GM21619 (cell line): ENCODE data around the gene TSHZ2.
"Not testable (repeated sequence)": the region's sequence is repeated elsewhere in the genome, so short reads cannot be mapped to it uniquely, and the experiment has no call there.

Source experiments
- ATAC-seq: cut with Tn5 transposase; IDR thresholded peaks from one replicate; pipeline ENCODE4 v1.9.1; 2021; ENCODE audit not compliant: unreplicated experiment

Gene TSHZ2

DNA sequence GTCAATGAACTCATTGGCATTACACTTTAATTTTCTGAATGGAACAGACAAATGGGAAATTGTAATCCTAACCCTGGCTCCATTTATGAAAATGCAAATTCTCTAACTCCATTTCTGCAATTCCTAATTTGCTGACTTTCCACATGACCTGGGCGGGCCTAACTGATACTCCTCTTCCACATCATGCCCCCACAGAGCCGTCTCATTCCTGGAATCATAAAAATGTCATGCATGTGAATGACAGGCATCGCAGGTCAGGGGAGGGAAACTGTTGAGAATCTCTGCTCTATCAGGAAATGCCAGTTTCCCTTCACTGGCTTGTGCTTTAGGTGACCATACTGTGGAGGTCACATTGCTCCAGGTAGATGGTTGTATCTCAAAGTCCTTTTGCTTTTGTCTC, 456.4 kb downstream of the TSHZ2 start:
- ATAC-seq = no peak

DNA sequence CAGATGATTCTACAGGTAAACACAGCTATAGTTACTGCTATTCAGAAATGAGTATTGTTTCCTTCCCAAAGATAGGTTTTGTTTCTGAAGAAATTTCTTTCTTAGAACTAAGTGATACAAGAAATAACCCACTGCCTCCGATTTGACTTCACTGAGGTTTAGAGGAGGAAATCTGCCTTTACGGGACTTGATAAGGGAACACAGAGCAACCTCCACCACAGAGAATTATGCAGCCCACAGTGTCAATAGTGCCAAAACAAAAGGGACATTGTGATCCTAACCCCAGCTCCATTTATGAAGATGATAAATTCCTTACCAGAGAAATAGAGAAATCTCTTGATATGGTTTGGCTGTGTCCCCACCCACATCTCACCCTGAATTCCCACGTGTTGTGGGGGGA, 456.8 kb downstream of the TSHZ2 start:
- no peak for ATAC-seq

DNA sequence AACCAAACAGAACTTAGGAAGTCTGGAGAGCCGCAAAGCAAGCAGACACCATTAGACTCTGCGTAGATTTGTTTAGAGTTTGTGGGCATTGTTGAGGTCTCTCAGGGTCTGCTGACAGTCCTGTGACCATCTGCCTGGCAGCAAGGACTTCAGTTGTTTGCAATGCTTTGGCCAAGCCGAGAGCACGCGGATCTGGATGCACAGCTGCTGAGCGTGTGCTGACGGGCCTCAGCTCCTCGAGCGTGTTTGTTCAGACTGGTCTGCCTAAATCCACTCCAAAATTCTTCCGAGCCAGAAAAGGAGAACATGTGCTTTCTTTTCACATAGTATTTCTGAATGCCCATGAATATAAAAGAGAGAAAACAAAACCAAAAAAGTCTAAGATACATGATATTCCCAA, 462.5 kb downstream of the TSHZ2 start:
- no peak for ATAC-seq

DNA sequence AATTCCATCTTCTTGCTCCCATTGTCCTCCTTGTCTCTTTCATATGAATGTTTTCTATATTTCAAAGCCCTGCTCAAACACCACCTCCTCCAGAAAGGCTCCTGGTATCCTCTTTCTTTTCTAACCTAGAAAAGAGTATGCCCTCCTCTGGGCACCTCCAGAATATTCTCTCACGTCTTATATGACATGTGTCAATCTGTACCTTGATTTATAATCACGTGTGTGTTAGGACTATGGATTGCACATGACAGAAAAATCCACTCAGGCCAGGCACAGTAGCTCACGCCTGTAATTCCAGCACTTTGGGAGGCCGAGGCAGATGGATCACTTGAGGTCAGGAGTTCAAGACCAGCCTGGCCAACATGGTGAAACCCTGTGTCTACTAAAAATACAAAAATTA, 464.8 kb downstream of the TSHZ2 start:
- ATAC-seq = not testable (repeated sequence)

DNA sequence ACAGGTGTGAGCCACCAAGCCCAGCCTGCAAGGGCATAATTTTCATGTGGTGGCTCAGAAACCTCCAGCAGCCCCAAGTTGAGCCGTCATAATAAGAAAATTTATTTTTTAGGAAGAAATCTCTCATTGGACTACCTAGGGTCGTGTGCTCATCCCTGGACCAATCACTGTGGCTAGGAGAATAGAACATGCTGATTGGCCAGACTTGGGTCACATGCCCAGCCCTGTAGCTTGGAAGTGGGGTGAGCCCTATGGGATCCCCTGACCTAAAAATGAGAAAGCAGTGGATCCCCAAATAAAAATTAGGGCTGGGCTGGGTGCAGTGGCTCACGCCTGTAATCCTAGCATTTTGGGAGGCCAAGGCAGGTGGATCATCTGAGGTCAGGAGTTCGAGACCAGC, 466.2 kb downstream of the TSHZ2 start:
- ATAC-seq = no peak

DNA sequence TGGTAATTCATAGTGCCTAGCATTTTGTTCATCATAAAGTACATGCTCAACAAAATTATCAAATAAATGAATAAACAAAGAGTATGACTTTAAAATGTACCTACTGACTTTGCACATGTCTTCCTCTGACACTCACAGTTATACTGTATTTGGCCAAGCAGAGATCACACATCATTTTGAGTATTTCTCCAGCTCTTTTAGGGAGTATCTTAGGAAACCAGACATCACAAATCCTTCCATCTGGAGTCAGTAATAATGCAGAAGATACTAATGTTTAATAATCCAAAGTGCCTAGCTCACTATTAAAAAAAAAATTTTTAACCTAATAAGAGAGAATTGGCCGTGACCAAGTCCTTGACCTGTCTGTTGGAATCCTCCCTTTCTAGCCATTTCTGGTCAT, 466.9 kb downstream of the TSHZ2 start:
- ATAC-seq = no peak

DNA sequence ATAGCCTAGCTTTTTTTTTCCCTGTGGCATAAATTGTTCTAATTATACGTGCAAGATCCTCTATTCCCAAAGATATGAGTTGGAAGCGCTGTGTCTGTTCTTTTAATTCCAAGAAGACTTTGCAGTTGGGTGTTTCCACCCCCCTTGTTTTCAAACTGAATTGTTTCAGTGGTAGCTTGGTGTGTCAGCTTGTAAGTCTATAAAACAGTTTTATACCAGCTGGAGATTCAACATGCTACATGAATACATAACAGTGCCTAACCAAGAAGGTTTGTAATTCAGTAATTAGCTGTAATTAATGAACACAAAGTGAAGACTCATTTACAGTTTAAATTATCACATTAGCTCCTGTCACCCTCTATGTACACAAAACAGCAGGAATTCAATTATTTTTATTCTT, 467.5 kb downstream of the TSHZ2 start:
- no peak for ATAC-seq

DNA sequence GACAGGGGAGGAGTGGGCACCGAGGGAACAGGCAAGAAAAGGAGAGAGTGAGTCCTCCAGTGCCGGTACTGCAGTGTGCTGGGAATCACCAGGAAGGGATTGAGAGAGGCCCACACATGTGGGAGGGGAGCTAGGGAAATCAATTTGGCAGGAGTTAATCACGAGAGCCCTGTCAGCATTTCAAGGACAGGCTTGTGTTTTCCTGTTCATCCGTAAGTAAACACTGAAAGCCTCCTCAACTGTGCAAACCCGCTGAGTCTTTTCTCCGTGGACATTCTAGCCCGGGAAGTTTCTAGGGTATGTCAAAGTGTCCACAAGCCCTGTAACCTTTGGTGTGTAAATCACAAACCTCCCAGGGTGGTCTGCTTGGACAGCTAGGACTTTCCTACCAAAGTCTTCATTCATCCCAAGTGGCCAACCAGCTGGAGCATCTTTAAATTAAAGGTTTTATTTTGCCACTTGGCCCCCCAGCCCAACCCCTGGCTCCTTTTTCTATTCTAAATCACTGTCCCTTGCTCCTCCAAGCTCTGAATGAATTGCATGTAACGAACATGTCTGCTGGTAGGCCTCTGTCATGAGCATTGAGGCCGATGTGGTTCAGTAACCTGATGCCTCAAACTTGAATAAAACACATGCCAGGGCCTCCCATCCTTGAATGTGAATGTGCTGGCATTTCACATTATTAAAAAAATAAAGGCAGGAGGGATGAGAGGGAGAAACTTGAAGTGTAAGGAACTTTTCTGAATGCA, 472.4 kb downstream of the TSHZ2 start:
- no peak for ATAC-seq

DNA sequence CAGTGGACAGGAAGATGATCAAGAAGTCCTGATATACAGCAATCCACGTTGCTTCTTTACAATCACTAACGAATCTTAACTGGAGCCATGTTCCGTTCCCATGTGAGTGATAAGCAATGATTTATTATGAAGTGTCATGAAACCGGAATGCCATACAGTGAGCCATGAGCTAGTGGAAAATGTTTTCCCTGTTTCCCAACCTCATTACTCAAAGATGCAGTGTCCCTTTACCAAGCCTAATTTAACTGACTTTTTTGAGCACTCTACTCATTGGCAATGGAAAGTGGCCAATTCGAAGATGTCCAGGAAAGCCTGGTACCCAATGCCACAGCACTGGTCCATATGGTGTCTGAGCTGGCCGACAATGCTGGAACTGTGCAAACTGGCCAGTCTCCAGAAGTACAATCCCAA, 473.2 kb downstream of the TSHZ2 start:
- no peak for ATAC-seq

DNA sequence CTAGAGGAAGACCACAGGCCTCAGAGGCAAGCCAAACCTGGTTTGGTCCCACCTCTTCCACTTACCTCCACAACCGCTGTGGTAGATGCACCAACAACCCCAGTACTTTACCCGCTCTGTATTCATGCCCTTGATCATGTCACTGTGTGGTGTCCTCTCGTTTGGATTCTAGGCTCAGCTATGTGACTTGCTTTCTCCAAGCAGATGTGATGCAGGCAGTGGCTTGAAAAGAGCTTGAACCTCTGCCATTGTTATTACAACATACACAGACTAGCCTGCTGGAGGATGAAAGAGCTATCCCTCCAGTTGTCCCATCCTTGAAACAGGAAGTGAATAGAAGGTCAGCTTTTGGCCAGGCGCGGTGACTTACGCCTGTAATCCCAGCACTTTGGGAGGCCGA, 473.8 kb downstream of the TSHZ2 start:
- no peak for ATAC-seq

DNA sequence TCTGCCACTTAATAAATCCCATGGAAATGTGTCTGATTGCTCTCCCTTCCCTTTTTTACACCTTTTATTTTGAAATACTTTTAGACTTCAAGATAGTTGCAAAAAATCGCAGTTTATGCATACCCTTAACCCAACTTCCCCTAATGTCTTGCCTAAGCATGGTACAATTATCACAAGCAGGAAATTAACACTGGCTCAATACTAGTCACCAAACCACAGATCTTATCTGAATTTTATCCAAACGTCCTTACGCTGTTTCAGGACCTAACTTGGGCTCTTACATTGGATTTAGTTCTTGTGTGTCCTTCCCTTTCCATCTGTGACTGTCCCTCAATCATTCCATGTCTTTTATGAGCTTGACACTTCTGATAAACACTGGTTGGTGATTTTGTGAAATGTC, 475.2 kb downstream of the TSHZ2 start:
- no peak for ATAC-seq

DNA sequence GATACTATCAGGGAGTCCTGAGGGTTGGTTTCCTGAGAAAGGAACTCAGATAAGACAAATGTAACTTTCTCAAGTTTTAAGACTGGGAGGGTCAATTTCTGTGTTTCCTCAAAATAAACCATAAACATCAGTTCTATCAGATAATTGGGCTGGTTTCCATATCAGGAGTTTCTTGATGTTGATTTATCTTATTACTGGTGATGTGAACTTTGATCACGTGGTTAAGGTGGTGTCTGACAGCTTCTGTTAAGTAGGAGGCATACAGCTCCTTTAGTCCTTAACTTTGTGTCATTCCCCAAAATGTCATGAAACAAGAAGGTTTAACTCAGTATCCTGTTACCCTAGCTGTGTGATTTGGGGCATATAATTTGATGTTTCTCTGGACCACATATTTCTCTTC, 476.3 kb downstream of the TSHZ2 start:
- ATAC-seq = no peak

DNA sequence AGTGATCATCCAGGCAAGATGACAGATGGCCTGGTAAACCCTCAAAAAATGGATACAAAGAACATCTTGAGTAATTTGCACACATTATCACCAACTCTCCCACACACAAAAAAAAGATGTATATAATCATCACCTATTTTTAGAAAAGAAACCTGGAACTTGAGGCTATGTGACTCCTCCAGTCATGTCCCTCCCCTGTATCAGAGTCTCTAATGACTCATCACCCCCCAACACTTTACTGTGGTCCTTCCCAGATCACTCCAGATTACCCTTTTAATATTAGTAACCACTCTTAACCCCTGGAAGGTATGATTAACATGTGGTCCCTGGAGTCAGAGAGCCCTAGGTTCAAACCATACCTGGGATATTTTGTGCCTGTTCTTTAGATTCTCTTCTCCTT, 476.7 kb downstream of the TSHZ2 start:
- no peak for ATAC-seq

DNA sequence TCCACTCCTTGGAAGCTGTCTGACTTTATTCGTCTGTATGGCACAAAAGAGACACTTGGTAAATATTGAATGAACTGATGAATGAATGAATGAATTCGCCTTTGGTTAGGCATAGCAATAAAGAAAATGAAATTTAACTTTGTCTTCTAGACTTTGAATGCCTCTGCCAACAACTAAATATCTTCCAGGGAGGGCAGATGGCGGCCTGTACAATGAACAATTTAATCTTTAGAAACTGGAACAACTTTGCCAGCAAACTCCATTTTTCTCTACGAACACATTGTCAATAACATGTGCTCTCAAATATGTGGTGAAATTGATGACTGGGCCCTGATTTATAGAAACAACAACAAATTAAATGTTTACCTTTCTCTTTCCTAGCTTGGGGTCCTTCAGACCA, 480.9 kb downstream of the TSHZ2 start:
- no peak for ATAC-seq

DNA sequence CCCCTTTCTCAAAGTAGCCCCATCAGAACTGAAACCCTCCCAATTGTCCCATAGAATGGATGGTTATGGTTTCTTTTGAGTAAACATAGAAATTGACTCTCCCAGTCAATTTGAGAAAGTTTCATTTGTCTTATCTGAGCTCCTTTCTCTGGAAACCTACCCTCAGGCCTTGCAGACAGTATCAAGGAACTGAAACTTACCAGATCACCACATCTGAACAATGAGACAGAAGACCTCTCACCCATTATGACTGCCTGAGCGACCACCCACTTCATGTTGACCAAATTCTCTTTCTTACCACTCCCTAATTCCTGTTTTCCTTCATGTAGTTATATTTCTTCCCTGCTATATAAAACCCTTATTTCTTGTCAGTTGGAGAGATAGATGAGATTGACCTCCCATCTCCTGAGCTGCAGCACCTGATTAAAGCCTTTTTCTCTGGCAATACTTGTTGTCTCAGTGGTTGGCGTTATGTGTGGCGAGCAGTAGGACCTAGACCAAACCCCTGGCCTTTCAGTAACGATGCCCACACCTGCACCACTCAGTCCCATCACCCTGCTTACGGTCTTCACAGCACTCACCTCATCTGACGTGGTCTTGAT, 482.6 kb downstream of the TSHZ2 start:
- ATAC-seq = no peak

DNA sequence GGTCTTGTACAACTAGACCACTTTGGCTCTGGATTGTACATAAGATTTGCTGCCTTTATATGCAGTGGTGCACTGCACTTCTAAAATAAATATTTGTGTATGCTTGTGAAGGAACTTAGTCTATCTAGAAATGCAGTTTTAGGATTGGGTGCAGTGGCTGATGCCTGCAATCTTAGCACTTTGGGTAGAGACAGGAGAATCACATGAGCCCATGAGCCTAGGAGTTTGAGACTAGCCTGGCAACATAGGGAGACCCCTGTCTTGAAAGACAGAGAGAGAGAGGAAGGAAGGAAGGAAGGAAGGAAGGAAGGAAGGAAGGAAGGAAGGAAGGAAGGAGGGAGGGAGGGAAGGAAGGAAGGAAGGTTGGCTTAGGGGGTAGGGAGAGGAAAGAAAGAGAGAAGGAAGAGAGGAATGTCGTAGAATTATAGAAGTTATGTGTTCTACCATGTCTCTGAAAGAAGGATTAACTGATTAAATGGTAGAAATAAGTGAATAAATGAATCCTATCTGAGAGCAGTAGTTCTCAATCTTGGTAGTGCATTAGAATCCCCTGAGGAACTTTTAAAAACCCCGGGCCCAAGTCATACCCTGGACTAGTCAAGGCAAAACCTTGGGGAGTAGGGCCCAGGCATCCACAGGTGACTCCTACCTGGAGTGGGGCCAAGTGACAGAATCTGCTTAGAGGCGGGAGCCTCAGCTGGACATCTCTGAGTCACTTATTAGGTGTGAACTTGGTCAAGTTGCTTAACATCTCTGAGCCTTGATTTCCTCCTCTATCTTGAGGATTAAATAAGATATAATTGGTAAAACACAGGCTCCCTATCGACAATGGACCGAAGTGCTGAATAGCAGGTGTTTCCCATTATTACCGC, 491.2 kb downstream of the TSHZ2 start:
- no peak for ATAC-seq

DNA sequence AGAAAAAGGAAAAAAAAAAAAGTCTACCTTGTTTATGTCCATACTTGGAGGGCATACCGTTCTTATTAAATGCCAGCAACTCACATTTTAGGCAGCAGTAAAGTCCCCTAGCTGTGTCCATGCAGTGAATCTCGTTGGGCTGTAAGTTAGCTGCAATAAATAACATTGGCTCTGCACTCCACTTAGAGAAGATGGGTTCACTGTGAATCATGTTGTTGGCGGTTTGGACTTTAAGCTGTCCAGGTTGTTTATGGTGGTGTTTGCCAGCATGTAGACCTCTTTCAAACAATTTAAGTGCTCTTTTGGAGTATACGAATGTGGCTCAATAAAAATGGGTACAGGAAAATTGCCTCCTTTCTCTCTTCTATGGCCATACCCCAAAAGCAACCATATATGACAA, 494.1 kb downstream of the TSHZ2 start:
- no peak for ATAC-seq

DNA sequence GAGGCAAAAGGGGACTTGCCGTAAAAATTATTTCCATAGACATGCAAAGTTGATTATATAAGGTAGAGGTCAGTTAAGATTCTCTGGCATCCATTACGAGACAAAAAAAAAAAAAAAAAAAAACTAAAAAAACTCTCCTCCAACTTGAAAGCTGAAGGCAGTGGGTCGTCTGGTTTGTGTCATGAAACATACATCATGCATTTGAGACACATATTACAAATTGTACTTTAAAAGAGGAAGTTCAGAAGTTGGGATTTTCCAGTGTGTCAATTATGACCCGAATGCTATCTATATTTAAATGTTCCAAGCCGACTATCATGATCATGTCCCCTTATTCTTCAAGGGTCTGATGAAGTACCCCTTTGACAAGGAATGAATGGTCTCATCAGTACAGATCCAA, 496.4 kb downstream of the TSHZ2 start:
- no peak for ATAC-seq

DNA sequence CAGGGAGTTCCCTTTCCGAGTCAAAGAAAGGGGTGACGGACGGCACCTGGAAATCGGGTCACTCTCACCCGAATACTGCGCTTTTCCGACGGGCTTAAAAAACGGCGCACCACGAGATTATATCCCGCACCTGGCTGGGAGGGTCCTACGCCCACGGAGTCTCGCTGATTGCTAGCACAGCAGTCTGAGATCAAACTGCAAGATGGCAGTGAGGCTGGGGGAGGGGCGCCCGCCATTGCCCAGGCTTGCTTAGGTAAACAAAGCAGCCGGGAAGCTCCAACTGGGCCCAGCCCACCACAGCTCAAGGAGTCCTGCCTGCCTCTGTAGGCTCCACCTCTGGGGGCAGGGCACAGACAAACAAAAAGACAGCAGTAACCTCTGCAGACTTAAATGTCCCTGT, 500.7 kb downstream of the TSHZ2 start:
- not testable (repeated sequence) for ATAC-seq

DNA sequence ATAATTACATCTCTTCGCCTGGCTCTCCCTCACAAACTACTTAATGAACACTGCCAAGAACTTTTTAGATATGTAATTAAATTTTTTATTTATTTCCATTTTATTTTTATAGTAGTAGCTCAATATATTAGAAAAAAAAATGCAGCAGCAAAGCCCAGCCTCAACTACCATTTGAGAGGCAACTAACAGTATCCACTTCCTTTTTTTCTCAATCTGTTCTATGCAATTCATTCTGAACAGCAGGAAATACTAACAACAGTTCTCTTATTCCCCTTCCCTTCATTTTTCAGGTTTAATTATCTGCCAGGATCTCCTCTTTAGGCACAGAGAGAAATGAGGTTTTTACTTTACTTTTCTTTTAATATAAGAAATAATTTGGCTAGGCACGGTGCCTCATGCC, 508.8 kb downstream of the TSHZ2 start:
- no peak for ATAC-seq

DNA sequence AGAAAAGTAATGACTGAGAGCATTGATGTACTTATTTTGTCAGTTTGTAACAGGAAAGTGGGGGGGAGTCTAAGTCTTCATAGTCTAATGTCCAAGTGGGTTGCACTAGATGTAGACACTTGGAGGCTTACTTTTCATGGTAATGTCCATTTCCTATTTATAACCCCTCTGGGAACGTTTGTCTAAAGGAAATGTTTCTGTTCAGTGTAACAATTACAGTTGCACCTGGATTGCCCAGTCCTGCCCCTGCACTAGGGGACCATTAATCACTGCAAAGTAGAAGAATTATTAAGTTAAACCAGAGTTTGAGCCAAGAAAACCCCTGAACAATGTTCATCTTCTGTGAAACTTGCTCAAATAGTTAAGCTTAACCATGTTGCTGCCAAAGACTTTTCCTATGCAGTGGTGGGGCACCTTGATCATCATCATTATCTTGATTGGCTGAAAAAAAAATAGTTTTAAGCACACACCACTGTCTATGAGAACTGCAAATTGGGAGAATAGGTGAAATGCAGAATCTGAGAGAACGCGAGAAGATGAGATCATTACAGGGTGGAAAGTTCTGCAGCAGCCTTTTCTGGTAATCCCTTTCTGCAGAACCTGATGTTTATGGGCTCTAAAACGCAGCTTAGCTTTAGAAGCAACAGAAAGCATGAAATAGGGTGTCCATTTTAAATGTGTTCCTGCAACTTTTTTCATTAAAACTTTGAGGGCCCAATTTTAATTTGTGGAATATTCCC, 515.5 kb downstream of the TSHZ2 start:
- no peak for ATAC-seq
